RCC 7860 (cell line): ENCODE results near the gene ARNT2.

Source experiments
- DNase-seq: peaks from one replicate; pipeline ENCODE4 v3.0.0-alpha.2; 2015; ENCODE audit warnings: low spot score
- FAIRE-seq: peaks from 2 replicates; lab custom pipeline; 2012; peaks lifted over from hg19 to GRCh38; lab: Jason Lieb, UNC

The ARNT2 gene

GRCh38 chr15:80568298-80568697 is 164.1 kb downstream of the ARNT2 start:
- DNase-seq = no peak
- no peak for FAIRE-seq

DNA sequence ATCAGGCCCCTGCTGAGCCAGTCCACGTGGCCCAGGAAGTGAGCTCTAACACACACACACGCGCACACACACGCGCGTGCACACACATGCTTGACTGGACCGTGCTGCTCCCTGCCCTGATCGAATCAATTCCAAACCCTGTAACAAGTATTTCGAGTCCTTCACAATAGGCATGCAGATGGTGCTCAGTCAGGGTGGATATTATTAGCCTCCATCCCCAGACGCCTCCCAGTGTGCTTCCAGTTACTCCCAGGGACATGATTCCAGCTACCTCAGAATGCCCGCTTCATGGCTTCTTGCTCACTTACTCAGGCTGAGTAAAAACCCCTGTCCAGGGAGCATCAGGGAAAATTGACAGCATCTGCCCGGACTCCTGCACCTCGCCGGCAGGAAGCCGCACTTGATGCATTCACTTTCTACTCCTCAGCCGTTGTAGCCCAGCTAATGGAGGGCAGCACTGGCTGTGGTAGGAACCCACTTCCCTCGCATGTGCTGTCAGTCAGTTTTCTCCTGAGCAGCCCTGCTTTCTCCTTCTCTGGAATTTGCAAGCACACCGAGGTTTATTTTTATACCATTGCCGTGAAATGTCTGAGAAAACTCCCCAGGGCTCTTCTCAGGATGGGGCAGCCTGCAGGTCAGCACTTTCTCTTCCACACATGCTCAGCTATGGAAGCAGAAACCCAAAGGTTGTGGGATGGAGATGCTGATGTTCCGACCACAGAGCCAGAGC is 164.9 kb downstream of the ARNT2 start:
- DNase-seq = no peak
- FAIRE-seq = no peak

GRCh38 chr15:80569656-80570055 is 165.5 kb downstream of the ARNT2 start:
- DNase-seq = no peak
- FAIRE-seq = no peak

GRCh38 chr15:80570553-80570952 is 166.4 kb downstream of the ARNT2 start:
- no peak for DNase-seq
- FAIRE-seq = no peak

DNA sequence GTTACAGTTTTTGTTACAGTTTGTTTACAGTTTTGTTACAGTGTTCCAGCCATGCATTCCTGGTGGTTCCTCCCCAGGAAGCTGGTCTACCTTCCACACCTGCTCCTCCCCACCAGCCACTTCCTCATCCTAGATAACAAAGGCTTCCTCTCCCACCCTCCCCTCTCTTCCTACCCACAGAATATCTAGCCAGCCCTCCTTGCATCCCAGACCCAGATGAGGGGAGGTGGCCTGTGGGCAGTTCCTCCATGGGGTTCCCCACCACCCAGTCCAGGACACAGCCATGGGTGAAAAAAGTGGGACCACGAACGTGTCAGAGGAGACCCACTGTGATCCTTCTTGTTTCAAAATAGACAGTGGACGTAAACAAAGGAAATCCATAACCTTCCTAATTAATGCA is 168.2 kb downstream of the ARNT2 start:
- no peak for FAIRE-seq

GRCh38 chr15:80573606-80574005 is 169.4 kb downstream of the ARNT2 start:
- no peak for DNase-seq
- FAIRE-seq = no peak

More for the DNA sequence above, 168.2 kb downstream of the ARNT2 start:
- DNase-seq = no peak

DNA sequence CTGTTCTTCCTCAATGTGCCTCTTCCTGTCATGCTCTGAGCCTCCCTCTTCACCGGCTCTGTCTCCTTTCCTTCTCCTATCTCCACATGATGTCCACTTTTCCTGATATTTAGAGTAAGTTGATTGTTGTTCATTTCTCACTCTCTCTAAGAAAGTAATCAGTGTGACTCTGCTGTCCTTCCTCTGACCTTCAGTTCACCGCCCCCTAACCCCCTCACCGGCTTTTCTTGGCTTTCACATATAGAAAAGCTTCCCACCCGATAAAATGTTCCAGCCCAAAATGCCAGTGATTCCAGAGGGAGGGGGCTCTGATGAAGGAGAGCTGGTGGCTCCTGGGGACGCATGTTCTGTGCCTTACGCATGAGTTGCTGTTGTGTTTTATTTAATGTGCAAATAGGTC is 170.4 kb downstream of the ARNT2 start:
- no peak for FAIRE-seq
- DNase-seq = no peak

DNA sequence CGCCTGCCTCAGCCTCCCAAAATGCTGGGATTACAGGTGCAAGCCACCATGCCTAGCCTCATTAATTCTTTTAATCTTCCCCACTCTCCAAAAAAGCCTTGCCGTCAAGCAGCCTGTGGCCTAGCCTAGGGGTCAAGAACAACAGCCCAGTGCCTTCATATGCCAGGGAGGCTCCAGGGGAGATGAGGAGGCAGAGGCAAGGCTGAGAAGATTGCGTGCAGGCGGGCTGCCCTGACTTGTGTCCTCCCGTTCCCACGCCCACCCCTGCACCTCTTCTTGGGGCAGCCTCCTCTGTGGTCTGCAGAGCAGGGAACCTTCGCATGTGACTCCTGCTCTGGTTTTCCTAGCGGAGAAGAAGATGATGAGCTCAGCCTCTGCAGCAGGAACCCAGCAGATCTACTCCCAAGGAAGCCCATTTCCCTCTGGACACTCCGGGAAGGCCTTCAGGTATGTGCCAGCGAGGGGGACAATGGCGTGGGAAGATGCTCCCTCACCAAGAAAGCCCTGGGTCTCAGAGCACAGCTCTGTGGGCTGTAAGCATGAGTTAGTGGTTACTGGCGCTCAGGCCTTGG is 172.4 kb downstream of the ARNT2 start:
- DNase-seq = no peak

DNA sequence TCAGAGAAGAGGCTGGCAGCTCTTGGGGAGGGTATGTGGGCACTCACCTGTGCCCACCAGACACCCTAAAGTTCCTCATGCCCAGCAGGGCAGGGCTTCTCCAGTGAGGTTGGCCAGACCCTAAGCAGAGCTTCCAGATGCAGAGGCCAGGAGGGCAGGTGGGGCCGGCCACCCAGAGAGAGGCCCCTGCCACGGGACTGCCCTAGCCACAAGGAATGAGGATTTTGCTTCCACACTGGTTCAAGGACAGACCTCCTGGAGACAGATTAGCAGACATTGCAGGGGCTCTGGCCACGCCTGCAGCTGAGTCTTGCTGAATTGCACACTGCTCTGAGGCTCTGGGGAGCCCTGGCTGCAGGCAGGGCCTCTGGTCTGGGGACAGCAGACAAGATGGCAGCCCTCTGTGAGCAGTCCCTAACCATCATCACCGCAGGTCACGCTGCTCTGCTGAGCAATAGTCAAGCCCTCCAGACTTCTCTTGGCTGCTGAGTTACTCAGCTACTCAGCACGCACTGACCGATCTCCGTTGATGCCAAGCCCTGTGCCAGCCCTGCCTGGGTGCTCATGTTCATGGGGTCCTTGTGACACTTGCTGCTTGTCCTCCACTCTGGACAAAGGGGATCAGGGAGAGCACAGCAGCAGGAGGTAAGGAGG is 173.5 kb downstream of the ARNT2 start:
- DNase-seq = no peak
- no peak for FAIRE-seq

More for the DNA sequence above, 172.4 kb downstream of the ARNT2 start:
- no peak for FAIRE-seq

DNA sequence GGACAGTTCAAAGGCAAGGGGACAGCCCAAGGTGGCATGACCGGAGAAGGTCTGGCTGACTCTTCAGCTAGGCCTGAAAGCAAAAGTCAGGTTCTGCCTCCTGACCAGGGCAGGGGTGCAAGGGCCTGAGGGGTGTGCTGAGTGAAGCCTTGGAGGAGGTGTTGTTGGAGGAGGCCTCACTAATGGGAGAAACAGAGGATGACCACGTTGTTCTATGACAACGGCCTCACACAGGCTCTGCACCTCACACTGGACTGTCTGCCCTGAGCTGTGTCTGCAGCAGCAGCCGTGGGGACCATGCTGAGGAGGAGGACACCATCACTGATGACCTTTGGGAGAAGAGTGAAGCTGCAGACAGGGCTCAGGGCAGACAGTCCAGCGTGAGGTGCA is 174.0 kb downstream of the ARNT2 start:
- FAIRE-seq (no peak), DNase-seq (no peak)

GRCh38 chr15:80578871-80579270 is 174.7 kb downstream of the ARNT2 start:
- DNase-seq (no peak), FAIRE-seq (no peak)

DNA sequence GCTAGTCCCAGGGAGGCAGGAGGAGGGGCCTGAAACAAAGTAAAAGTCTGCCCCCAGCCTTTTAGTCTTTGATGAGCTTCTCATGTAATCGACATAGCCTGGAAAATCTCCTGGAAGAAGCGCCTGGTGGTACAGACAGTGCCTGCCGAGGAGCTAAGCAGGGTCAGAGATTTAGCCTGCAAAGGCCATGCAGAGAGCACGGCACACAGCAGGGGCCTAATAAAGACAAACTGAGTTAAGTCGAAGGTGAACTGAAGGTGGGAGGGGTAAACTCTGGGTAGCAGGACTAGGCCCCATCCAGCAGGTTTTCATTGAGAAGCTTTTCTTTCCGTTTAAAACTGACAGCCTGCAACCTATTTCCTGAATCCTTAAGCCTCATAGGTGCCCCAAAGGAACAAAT is 175.4 kb downstream of the ARNT2 start:
- no peak for DNase-seq
- FAIRE-seq = no peak

DNA sequence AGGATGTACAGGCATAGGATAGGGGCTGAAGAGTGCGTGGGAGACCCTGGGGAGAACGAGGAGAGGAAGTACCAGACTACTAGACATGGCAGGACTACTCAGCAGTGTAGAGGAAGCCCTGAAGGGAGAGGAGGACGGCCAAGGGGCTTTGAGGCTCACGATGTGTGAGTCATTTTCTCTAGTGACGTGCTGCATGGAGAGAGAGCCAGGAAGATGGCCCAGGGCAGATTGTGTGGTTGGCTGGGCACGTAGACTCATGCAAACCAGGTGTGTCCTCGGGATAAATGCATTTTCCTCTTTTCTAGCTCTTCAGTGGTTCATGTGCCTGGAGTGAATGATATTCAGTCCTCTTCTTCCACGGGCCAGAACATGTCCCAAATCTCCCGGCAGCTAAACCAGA is 175.9 kb downstream of the ARNT2 start:
- DNase-seq (peak; percentile 38), FAIRE-seq (no peak)

DNA sequence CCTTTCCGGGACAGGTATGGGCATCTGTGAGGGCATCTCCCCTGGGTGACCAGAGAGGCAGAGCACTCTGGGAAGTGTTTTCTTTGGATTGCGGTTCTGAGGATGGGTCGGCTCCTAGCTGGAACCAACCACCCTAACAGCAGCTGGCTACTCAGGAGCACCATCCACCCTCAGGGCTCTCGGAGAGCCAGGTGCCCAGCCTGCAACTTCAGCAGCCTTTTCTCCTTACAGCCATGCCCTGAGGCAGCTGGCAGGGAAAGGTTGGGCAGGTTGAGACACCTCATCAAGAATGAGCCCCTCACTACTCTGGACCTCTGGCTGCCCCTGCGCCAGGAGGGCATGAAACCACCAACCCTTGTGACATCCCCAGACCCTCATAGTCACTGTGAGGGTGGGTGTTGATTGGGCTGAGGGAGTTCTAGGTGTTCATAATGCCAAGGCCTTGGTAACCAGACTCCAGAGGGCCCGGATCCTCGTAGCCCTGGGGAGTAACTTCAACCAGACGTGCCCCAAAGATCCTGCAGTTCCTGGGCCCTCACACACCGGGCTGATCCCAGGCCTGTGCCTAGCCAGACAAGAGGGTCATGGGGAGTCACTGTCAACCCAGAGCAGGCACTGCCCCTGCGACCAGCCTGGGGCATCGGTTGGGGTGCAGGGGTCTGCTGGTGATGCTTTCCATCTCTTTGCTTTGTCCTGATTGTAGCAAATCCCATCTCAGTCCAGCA is 176.5 kb downstream of the ARNT2 start:
- FAIRE-seq = no peak
- DNase-seq = no peak

DNA sequence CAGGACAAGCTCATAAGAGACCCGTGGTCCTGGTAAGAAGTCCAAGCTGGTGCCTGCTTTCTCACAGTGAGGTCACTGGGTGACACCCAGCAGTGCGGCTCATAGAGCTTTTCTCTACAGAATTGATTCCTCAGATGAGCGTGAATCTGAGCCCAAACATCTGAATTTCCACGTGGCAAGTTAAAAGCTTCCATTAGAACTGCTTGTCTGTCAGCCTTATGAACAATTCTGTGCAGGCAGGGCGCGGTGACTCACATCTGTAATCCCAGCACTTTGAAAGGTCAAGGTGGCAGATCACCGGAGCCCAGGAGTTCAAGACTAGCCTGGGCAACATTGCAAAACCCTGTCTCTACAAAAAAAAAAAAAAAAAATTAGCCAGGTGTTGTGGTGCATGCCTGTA is 177.8 kb downstream of the ARNT2 start:
- DNase-seq (no peak), FAIRE-seq (no peak)

DNA sequence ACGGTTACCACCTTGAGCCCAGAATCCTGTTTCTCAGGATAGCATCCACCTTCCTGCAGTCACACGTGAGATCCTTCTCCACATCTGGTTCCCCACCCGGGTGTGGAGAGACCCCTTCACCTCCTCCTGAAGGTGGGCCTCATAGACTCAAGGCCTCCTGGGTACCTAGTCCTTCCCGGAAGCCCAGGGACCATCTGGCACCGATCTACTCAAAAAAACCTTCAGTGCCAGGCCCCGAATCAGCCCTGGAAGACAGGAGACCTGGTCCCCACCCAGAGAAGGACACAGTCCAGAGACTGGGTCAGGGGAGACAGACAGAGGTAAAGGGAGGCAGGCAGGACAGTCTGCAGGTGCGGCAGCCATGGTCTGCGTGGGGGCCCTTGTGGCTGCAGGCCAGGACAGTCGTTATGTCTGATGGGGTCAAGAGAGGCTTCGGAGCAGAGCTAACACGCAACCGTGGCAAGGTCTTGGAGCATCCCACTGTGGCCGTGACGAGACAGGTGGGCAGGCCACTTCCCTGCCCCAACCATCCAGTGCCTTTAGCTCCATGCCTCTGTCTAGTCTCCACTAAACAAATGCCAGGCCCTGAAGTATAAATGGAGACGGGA is 178.7 kb downstream of the ARNT2 start:
- FAIRE-seq (no peak), DNase-seq (no peak)

- DNase-seq (no peak), FAIRE-seq (no peak)
Measured at GRCh38 chr15:80584561-80584964, 180.4 kb downstream of the ARNT2 start.

DNA sequence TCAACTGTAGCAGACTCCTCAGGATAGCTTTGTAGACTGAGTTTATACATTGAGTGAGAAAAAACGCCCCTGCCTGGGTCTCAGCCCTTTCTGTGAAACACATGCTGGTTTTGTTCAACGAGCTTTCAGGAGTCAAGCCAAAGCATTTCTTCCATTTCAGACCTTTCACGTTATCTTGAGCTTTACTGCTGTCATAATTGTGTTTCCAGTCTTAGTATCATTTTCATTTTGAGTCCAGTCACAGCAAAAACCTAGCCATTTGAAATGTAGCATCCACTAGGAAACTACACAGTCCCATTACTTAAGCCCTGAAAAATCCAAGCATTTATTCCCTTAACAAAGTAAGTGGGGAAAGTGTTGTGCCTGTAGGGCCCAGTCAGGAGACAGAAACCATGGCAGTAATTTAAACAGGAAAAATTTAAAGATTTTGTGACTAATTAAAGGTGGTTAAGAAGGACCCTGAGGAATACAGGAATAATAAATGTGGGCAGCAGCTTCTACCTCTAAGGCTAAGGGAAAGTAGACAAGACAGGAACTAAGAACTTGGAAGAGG is 180.9 kb downstream of the ARNT2 start:
- FAIRE-seq = no peak
- DNase-seq = no peak

DNA sequence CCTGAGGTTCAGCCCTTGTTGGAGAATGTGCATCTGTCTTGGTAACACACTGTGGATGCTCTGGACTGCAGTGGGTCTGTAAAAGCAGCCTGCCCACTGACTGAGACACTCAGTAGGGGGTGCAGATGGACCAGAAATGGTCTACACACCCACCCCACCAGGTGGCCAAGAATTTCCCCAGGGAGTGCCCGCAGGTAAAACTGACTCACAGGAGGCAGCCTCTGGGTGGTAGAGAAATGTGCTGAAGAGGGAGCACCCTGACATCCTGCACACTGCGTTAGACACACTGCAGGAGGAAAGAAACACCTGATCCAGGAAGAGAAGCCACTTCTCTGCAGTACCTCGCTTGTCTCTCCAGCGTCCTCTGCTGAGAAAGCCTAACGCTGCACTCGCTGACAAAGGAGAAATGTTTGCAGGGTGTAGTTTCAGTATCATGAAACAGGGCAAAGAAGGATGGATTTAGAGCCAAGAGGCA is 181.4 kb downstream of the ARNT2 start:
- DNase-seq (no peak), FAIRE-seq (no peak)

DNA sequence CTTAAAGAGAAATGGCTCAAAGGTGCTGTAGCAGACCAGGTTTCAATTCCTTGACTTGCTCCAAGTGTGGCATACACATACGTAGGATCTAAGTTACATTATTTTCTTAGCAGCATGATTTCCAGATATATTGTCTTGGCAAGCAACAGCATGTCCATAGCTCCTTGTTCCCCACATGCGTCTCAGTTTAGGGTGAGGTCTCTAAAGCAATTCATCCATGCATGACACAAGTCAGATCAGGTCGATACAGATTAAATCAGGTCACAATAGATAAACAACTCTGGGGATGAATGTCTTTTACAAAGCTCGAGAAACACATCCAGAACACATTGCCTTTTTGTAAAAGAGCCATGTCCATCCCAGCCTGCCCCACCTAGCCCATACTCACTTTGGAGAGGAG is 182.0 kb downstream of the ARNT2 start:
- FAIRE-seq (no peak), DNase-seq (no peak)

GRCh38 chr15:80587007-80587406 is 182.8 kb downstream of the ARNT2 start:
- FAIRE-seq = no peak
- no peak for DNase-seq
